ENCODE measurements around the gene IGDCC3.

Gene IGDCC3

DNA sequence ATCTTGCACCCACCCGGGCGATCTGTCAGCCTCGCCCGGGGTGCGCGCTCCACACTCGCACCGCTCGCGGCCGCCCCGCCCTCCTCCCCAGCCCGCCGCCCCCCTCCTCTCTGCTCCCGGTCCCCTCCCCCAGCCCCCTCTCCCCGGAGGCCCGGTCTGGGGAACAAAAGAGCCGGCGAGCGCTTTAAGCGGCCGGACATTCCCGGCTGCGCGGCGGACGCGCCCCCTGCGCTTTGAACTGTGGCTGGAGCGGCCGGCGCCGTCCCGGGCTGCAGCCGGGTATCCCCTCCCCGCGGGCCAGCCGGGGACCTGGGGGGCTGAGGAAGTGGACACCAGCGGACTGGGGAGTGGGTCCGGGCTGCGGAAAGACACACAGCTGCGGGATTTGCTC lies at the start of gene IGDCC3:
TSS of gene IGDCC3 (minus strand) at position 27 of the 391 bp plus-strand sequence. CDS start 214 bp downstream, outside the sequence.
- no peak for DNase-seq

DNA sequence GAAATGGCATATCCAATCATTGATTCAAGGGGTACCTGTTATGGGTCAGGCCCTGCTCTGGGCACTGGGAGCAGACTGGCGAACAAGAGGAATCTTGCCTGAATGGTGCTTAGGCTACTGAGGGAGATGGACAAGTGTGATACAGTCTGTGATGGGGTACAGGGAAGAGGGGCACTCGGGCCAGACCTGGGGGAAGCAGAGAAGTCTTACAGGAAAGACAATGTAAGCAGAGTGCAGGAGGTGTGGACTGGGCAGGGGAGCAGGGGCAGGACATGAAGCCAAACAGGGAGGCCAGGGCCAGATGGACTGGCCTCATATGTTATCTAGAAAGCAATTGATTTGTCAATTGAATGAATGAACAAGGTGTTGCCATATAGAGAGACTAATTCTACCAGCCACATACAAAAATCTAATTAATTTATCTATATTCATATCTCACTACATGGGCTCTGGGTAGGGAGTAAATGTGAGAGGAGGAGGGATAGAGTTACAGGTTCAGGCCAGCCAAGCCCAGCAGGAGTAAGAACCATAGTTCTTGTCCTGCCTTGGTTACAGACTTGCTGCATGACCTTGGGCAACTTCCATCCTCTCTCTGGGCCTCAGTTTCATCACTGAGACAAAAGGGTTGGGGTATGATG lies 48.5 kb upstream of the IGDCC3 start:
- no peak for DNase-seq

DNA sequence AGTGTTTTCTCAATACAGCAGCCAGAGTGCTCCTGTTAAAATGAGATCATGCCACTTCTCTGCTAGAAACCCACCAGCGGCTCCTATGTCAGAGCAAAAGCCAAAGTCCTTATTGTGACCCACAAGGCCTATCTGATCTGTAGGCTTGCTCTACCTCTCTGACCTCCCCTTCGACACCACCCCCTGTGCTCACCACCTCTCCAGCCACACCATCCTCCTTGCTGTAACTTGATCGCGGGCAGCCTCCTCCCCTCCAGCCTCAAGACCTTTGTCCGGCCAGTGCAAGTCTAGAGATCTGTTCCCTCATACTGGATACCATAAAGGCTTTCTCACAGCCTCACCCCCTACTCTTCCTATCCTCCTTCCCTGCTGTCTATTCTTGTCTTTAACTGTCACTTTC lies 46.9 kb upstream of the IGDCC3 start:
- DNase-seq: no peak

DNA sequence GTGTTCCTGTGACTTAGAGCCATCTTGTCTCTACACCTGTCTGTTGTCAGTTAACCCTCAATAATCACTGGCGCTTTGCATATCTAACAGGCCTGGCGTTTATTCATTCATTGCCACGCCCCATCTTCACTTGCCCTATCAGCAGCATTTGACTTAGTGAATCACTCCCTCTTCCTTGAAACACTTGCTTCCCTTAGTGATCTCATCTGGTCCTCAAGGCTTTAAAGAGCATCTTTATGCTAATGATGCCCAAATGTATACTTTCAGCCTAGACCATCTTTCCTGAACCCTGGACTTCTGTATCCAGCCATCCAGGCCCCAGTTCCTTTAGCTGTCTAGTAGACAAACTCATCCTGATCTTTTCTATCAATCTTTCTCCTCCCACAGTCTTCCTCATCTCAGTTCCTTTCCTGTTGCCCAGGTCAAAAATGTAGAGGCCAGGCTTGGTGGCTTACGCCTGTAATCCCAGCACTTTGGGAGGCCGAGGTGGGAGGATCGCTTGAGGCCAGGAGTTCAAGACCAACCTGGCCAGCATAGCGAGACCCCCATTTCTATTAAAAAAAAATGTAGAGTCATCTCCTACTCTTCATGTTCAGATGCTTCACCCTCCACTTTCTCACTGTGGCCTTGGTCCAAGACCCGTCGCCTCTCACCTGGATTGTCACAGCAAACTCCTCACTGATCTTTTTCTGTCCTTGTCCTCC lies 46.3 kb upstream of the IGDCC3 start:
- DNase-seq: no peak

DNA sequence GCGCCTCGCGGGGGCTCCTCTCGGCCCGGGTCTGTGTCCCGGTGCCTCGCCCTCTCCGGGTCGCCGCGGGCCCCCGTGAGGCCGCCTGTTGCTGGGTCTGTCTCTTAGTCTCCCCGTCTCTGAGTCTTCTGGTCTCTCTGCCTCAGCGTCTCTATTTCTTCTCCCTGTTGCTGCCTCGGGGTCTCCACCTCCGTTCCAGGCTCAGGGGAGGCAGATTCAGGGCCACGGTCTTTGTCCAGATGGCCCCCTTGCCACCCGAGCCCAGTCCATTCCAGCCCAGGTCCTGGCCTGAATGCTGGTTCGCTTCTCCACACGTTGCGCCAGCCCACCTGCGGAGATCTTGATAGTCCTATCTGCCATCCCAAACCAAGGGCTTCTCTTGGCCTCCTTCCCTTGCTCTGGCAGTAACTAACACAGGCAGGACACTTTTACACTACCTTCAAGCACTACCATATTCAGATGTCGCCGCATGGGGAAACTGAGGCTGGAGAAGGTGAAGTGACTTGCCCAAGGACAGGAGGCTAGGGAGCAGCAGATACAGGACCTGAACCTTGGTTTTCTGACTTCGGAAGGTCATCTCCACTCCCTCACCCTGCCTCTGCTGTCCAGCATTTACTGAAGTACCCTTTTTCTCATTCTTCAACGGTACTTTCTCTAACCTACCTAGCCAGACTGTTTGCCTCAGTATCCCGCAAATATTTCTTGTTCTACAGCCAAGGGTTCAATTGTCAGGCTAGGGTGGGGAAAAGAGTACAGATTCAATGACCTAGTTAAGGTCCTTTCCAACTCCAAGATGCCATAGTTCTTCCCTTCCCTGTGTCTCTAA lies 45.6 kb upstream of the IGDCC3 start:
- DNase-seq: no peak

DNA sequence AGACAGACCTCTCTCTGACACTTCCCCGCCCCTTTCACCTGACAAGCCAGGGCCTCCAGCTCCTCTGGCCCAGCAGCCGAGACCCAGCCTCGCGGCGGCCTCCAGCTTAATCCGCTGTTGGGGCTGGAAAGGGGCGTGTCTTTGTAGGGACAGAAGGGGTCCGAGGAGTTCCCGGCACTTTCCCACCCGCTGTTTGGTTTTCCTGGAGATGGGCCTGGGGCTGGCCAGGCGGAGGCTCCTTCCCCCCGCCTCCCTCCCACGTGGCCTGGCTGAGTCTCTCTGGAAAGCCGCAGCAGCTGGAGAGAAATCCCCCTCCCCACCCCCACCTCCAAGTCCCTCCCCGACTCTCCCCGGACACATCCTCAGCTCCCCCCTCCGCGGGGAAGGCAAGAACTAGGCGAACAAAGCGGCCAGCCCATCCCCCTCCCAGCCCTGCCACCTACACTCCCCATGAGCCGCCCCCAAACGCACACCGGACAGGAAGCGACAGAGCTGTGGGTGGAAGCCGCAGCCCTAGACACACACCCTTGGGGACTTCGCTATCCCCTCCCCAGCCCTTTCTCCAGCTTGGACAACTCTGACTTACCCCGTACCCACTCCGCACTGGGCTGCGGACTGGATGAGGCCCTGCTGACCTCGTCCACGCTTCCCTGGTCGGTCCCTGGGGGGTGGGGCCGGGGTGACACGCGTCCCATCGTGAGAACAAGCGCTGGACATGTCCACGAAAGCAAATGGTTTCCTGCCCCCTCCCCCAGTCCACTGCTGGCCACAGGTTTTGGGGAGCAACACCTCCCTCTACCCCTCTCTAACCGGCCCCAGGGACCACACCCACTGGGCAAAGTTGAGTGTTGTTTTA lies 43.8 kb upstream of the IGDCC3 start:
- no peak for DNase-seq

DNA sequence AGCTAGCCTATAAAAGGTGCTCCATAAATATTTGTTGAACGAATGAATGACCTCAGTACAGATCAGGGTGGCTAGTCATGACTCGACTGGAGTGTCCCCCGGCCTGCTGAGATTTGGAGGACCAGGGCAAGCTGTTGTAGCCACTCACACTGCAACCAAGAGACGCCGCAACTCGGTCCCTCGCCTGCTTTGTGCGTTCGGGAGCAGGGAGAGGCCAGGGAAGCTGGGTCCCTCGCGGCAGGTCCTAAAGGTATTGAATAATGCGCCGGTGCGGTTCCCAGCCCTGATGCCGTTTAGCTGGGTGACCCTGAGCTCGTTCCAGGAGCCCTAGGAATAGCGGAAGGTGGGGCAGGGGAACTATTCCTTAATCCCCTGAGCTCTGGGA lies 43.2 kb upstream of the IGDCC3 start:
- DNase-seq: no peak

DNA sequence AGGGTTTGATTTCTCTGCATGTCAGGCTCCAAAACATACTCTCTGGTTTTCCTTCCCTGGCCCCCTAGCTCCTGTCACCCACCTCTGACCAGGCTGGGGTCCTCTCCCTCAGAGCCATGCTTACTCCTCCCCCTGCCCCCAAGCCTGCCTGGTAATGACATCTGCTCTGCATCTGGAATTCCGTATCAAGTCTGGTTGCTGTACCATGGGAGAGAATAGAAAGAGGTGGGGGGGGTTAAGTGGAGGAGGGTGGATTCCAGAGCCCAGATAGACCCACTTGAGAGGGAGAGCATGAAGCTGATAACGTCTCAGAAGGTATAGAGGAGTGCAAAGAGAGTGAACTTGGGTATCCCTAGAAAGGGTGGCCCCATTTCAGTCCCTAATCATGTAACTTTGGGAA lies 40.8 kb upstream of the IGDCC3 start:
- no peak for DNase-seq

DNA sequence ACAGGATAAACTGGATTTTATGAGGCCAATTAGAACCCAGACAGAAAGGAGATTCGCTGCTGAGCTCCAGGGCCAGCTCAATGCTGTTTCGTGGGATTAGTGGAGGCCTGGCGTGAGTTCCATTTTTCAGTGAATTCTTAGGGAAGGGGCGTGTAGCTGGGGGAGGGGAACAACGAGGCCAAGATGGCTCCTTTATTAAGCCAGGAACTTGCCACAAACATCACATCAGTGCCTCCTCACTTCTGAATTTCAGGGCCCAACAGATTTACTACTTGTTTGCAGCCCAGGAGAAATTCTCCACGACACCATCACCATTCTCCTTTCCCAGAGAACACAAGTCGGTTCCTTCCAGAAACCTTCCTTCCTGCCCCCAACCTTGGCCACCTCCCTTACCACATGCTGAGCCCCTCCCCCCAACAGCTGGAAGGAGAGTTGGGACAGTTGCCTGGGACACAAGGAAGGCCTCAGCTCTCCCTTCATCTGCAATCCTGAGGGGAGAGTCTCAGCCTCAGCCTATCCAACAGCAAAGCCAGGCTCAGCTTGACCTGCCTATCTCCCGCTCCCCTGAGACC lies 39.1 kb upstream of the IGDCC3 start:
- DNase-seq: no peak

DNA sequence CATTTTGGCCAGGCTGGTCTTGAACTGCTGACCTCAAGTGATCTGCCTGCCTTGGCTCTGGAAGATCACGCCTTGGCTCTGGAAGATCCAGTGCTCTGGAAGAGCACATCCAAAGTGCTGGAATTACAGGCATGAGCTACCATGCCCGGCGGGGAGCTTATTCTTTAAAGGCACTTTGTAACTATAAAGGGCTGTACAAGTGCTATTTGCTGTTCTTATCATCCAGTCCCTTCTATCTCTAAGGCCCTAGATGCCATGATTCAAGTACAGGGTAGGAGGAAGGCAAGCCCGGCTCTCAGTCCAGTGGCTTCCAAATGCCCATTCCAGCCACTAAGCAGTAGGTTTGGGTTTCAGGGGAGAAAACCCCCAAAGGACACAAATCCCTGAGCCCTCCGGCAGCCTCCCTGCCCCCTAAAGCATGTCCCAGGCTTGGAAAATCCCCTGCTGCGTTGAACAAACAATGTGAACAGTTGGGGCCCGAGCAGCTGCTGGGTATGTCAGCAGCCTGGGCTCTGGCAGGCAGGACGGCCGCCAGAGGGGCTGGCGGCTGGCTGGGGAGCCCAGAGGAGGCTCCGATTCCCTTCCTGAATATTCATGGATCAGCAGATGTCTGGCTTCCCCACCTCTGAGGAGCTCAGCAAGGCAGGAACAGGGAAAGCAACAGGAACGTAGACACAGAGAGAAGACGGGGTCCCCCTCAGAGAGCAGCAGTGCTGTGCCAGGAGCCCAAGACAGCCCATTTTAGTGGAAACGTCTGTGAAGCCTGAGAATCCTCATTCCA lies 37.2 kb upstream of the IGDCC3 start:
- DNase-seq: no peak

DNA sequence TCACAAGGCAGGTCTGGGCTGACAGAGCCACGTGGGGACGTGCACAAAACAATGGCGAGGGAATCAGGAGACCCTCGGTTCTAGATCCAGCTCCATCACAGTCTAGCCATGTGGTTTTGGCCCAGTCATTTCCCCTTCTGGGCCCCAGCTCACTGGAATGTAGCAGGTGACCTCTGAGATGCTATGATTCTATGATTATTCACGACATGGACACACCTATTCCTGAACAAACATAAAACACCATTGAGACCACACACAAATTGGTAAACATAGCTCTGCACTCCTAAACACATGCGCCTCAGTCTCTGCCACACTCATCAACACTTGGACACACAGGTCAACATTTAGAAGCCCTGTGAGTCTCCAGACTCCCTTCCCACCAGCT lies 36.0 kb upstream of the IGDCC3 start:
- no peak for DNase-seq

DNA sequence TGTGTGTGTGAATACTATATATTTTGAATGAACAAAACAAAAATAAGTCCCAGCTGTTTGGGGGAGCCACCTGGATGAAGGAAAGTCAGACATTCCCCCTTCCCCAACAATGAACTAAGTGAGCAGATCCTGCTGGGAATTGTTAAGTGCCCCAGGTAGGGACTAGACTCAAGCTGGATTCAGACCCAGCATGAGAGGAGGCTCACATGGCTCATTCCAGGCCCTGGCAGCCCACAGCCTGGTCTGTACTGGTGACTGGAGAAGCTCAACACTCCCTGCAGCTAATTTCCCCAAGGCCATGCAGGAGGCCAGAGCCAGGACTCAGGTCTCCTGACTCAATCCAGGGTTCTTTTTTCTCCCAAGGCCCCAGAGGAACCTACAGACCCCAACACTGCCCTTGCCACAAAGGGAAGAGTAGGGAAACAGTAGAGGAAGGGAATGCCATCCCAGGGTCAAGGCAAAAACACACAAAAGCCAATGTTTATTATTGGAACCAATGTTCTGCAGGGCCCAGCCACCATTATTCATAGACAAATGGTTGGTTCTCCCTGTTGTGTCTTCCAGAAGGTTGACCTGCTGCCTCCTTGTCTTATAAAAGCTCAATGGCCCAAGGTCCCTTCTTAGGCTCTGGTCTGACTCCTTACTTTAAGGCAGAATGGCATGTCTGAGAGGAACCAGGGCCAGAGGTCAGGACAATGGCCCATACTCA lies 35.4 kb upstream of the IGDCC3 start:
- DNase-seq: no peak

DNA sequence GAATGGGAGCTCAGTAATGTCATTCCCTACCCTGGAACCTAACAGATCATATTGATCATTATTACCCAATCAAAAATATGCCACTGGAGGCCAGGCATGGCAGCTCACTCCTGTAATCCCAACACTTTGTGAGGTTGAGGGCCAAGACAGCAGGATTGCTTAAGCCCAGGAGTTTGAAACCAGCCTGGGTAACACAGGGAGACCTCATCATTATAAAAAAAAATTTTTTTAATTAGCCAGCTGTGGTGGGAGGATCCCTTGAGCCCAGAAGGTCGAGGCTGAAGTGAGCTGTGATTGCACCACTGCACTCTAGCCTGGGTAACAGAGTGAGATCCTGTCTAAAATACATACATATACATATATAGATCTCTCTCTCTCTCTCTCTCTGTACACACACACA lies 34.8 kb upstream of the IGDCC3 start:
- no peak for DNase-seq

DNA sequence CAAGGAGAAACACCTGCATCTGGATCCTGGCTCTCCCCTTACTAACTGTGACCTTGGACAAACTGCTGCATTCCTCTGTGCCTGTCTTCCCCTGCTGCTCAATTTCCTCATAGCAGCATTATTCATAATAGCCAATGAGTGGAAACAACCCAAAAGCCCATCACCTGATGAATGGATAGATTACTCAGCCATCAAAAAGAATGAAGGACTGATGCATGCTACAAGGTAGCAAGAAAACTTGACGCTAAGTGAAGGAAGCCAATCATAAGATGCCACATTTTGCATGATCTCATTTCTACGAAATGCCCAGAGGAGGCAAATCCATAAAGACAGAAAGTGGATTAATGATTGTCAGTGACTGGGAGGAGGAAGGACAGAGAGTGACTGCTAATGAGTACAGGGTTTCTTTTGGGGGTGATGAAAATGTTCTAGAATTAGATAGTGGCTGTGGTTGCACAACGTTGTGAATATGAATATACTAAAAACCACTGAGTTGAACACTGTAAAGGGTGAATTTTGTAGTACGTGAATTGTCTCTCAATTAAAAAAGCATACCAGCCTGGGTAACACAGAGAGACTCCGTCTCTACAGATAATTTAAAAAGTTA lies 33.8 kb upstream of the IGDCC3 start:
- DNase-seq: no peak

DNA sequence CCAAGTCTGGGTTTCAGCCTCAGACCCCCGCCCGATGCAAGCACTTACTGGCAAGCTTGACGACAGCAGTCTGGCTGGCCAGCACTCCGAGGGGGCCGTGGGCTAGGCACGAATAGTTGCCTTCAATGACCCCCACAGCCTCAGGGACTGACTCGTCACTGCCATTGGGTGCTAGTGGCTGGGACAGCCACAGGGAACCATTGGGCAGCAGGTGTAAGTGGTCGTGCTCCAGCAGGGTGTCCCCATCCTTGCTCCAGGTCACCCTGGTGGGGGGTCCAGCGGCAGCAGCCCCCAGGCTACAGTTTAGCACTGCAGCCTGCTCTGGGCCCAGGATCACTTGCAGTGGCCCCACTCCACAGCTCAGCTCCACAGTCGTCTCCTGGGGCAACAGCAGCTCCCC lies 33.2 kb upstream of the IGDCC3 start:
- DNase-seq: no peak

DNA sequence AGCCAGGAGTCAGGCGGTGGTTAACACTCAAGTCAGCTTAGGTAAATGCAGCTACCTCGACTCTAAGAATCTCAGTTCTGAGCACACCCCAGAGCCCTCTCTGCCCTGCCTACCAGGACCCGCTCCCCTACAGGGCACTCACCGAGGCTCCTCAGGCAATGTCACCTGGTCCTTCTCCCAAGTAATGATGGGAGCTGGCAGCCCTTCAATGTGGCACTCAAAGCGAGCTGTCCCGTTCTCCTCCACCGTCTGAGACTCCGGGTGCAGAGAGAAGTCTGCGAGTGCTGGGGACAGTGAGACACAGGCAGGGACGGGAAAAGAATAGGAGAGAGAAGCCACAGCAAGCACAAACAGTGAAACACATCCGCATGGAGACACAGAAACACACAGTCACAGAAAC lies 32.2 kb upstream of the IGDCC3 start:
- no peak for DNase-seq

DNA sequence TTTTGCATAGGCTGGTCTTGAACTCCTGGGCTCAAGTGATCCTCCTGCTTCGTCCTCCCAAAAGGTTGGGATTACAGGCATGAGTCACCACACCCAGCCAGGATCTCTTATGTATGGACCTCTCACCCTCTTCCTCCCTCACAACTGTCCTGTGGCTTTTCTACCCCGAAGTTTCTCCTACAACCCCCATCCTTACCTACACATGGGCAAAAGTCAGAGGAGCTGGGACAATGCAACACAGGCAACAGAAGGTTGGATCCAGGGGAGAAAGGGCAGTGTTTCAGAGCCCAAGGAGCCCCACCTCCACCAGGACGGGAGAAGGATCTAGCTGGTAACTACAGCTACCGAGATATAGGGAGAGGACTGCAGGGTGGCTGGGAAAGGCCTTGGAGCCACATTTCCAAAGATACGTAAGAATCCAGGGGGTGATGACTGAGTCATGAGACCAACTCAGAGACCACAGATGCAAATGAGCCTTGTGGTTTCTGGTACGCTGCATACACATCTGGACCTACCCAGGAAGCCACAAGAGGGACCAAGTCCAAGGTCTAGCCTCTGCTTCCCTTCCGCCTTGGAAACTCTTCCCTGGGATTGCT lies 31.3 kb upstream of the IGDCC3 start:
- no peak for DNase-seq

DNA sequence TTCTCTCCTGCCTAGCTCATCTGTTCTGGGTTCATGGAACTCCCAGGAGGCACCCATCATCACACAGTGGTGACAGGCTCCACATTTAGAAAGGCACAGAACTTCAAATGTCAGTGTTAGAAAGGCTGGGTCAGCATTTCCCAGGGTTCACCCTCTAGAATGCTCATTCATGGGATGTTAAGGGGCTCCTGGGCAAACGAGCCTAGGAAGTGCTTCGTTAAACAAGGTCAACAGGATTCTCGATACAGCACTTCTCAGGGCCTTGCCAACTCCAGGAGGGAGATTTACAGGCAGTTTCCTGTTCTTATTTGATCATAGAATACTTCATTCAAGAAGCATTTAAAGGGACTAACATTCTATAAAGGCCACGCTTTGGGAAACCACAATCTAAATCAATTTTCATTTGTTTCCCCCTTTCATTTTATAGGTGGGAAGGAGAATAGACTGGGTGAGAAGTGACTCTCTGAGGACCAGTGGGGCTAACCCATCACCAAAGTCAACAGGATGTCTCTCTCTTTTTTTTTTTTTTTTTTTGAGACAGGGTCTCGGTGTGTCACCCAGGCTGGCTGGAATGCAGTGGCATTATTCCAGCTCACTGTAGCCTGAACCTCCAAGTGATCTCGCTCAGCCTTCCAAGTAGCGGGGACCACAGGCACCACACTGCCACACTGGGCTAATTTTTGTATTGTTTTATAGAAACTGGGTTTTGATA lies 30.7 kb upstream of the IGDCC3 start:
- no peak for DNase-seq

DNA sequence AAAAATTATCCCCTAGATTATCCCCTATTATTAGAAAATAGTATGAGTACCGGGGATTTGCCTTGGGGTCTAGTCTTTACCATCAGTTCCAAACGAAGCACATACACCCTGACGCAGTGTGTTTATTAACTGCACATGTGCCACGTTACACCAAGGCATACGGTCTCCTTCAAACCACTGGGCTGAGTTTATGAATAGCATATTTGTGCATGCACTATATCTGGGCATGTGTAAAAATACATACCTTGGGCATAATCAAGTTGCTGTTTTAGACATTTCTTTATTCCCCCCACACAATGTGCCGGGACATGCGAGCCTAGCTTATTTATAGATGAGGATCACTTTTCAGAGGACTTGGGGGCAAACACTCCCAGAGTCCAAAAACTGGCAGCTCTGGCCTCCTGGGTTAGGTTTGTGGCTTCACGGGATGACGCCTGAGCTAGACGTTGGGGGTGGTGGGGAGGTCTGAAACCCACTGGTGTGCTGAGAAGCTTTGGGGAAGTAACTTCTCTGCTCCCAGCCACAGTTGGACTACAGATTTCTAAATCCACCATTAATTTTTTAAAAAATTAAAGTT lies 28.7 kb upstream of the IGDCC3 start:
- no peak for DNase-seq

Measured in CD4-positive, alpha-beta T cell treated with Interleukin-1 beta for 1 hour (primary cell).